ENCODE measurements around the gene DHX57.

The DHX57 gene

DNA sequence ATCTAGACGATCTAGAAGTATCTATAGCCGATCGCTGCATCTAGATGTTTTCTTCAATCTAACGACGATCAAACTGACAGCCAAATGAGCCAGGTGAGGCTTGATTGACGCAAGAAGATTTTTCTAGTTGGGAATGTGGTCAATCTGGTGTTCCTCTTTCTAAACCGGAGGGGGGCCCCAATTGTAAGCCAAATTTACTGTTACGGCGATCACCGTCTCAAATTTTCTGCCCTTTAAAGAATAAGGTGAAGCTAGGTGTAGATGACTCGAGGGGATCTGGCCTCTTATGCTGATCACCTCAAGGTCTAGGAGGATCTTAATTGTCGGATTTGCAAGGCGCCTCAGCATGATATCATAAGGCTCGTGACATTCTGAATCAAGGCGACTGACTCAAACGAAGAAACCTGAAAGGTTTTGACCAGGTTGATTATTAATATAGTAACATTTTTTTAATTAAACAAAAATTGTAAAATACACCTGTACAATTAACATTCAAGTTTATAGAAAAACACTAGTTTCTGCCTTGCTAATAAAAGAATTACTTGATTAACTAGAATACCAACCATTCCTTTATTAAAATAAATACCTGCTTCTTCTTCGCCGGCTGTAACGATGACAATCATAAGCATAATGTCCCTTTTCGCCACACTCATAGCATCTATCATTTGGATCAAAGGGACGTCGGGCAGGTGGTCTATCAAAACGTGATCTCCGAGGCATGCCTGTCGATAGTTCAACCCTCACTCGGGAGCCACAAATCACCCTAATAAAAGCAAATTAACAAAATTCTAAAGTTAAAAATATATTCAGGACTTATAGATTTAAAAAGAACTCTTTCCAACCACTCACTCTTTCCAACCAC is 126.6 kb downstream of the DHX57 start:
- no peak for DNase-seq

DNA sequence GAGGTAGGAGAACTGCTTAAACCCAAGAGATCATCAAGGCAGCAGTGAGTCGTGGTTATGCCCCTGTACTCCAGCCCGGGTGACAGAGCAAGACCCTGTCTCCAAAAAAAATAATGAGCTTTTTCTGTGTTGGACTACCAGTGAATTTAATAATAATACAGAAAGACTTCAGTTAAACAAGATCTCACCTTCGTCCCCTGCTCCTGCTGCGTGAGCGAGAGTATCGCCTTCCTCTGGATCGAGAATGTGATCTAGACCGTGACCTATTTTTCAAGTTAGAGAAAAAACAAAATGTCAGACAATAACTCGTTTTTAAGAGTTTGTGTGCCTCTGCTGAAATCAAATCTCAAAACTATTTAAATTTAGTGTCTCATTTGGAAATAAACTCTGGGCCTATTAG is 127.3 kb downstream of the DHX57 start:
- DNase-seq, result no peak

DNA sequence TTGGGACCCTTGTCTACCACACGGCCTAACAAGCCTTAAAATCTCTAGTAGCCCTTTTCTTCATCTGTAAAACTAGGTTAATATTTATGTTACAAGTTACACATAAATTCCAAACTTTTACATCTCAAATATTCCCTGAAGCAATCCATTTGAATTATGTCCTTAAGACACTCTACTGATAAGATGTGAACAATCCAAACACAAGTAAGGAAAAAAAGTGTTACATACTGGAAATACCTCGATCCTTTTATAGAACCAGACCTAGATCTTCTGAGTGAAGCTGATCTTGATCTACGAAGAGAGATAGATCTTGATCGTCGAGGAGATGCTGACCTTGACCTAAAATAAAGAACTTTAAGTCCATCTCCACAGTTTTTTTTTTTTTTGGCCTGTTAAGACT is 127.9 kb downstream of the DHX57 start:
- no peak for DNase-seq
